Esophagus muscularis mucosa (tissue), 4 donors: Measurements from ENCODE around the gene MYH6. TPM values are rescaled to one million over a fixed set of nuclear protein-coding genes. Genes with fewer than 3 reads are reported as not detected.

Experiments
- DNase-seq: peaks from one replicate; pipeline ENCODE4 v3.0.0-alpha.2; 2017; ENCODE audit errors: extremely low spot score
- H3K27ac ChIP-seq, 4 donors: fragments of 200-600 bp; sonication (generic); replicated peaks in 1 of 4; 1 replicate in 3 of 4; 2 replicates in 1 of 4; pipeline ENCODE4 v1.5.1; 2016 to 2019; ENCODE audit warnings: mild to moderate bottlenecking in 1 of 4
- H3K27me3 ChIP-seq, 4 donors: fragments of 200-600 bp; sonication (generic); one replicate each; pipeline versions ENCODE4 v1.5.1 to v1.6.0; 2016 to 2019
- H3K36me3 ChIP-seq, 4 donors: fragments of 200-600 bp; sonication (generic); one replicate each; pipeline ENCODE4 v1.5.1; 2016 to 2019
- H3K4me1 ChIP-seq, 4 donors: fragments of 200-600 bp; sonication (generic); one replicate each; pipeline ENCODE4 v1.5.1; 2016 to 2019
- H3K4me3 ChIP-seq, 4 donors: fragments of 200-600 bp; sonication (generic); 1 replicate in 2 of 4; 2 replicates in 2 of 4; pipeline ENCODE4 v1.5.1; 2016 to 2019; ENCODE audit warnings: mild to moderate bottlenecking in 4 of 4, moderate library complexity in 1 of 4
- H3K9me3 ChIP-seq, 4 donors: fragments of 200-600 bp; sonication (generic); 1 replicate in 3 of 4; 2 replicates in 1 of 4; pipeline ENCODE4 v1.5.1; 2016 to 2019
- EP300 ChIP-seq: sonication (generic); formaldehyde crosslinking; IDR thresholded peaks from one replicate; pipeline ENCODE4 v1.6.1; 2017; ENCODE audit warnings: antibody characterized with exemption
- POLR2A ChIP-seq: fragments of 450-650 bp; IDR thresholded peaks from one replicate; pipeline ENCODE4 v1.6.1; 2017; ENCODE audit warnings: antibody characterized with exemption, moderate library complexity, mild to moderate bottlenecking, low read depth
- POLR2AphosphoS5 ChIP-seq, 2 donors: sonication (generic); formaldehyde crosslinking; IDR thresholded peaks; one replicate each; pipeline ENCODE4 v1.6.1; 2017; ENCODE audit warnings: antibody characterized with exemption in 2 of 2
- WGBS: methylation state at CpG from one replicate; pipeline ENCODE4 v1.1.5; 2018; 5-methylcytosine and 5-hydroxymethylcytosine counted together
- intact Hi-C: fragments of 100-400 bp; cut with DNase I; formaldehyde crosslinking; loops from one replicate; pipeline ENCODE4 v1.15.1; 2023
- small RNA-seq, 3 donors: library from RNA; depleted of rRNA; stranded (forward); fragments of <200 nt; gene quantifications; one replicate each; pipeline ENCODE3, GENCODE V24; 2016
- total RNA-seq, 4 donors: library from RNA; depleted of rRNA; stranded (reverse); fragments of >200 nt; gene quantifications; one replicate each; pipeline versions ENCODE4 v1.1.0 to v1.2.1, GENCODE V29; 2016
- TF ChIP-seq, protein P1 (sequence below), 3 experiments: fragments of 200-600 bp in 2 of 3; fragments of 450-650 bp in 1 of 3; sonication (generic) in 2 of 3; IDR thresholded peaks; one replicate each; pipeline ENCODE4 v1.5.1; 2017 to 2019; ENCODE audit warnings: antibody characterized with exemption in 3 of 3, mild to moderate bottlenecking in 2 of 3, moderate library complexity in 1 of 3

The MYH6 gene
- total RNA-seq, 4 donors from 2014 or later: under 0.01 to 0.06 (median under 0.01) TPM; not detected in 1

DNA sequence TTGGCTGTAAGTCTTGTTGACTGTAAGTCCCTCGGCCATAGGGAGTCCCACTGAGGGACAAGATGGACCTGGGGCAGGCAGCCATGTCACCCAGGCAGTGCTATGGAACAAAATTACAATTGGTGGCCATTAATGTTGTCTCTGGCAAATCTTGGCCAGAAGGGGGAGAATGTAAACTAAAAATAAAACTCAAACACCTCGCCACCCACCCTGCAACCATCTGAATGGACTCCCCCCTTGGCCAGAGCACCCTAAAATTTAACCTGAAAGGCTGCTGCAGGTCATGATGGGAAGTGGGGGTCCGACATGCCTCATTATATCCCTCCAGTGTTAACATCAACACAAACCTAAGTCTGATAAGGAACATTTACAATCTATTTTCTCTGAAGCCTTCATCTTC lies 63.6 kb downstream of the MYH6 start:
- Histone ChIP-seq H3K9me3 (no peaks in the 10 kb centered on the region), H3K4me1 (peaks cover 0 to 3% (median 0%) of the 10 kb centered on the region in 4 donors), H3K36me3 (peaks cover 0 to 12% (median 5%) of the 10 kb centered on the region in 4 donors), H3K27ac (no peak overlapping the region), H3K27me3 (no peaks in the 10 kb centered on the region), H3K4me3 (no peak overlapping the region)
- TF ChIP-seq EP300 (no peak), POLR2A (no peak), POLR2AphosphoS5 (IDR thresholded peaks at IDR 0.05) (no peak)
- TF ChIP-seq, protein P1, sequence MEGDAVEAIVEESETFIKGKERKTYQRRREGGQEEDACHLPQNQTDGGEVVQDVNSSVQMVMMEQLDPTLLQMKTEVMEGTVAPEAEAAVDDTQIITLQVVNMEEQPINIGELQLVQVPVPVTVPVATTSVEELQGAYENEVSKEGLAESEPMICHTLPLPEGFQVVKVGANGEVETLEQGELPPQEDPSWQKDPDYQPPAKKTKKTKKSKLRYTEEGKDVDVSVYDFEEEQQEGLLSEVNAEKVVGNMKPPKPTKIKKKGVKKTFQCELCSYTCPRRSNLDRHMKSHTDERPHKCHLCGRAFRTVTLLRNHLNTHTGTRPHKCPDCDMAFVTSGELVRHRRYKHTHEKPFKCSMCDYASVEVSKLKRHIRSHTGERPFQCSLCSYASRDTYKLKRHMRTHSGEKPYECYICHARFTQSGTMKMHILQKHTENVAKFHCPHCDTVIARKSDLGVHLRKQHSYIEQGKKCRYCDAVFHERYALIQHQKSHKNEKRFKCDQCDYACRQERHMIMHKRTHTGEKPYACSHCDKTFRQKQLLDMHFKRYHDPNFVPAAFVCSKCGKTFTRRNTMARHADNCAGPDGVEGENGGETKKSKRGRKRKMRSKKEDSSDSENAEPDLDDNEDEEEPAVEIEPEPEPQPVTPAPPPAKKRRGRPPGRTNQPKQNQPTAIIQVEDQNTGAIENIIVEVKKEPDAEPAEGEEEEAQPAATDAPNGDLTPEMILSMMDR (IDR thresholded peaks at IDR 0.05): no peak
- WGBS: 70% methylated on average over 3 of the region's 3 CpGs
- intact Hi-C loops: no loop called here
- DNase-seq: no peak

DNA sequence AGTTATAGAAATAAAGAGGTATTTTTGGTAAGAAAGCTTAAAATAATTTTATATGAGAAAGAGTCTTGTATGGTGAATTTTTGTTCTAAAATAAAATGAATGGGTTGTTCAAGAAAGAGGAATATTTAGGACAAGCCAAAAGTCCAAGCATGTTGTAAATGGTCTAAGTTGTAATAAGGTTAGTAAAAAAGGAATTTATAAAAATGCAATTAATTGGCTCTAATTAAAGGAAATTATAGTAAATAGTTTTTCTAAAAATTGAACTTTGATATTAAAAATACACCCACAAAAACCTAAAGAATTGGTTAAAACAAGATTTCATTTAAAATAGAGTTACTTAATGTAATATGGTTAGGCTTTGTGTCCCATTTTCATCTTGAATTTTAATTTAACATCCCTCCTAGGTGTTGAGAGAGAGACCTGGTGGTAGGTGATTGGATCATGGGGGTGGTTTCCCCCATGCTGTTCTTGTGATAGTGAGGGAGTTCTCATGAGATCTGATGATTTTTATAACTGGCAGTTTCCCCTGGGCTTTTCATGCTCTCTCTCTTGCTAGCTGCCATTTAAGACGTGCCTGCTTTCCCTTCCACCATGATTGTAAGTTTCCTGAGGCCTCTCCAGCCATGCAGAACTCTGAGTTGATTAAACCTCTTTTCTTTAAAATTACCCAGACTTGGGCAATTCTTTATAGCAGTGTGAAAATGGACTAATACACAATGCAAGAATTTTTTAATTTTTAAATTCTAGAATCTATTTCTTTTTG lies 68.4 kb downstream of the MYH6 start:
- Histone ChIP-seq H3K4me1 (no peaks in the 10 kb centered on the region), H3K27me3 (no peaks in the 10 kb centered on the region), H3K27ac (no peak overlapping the region), H3K36me3 (no peaks in the 10 kb centered on the region), H3K9me3 (no peaks in the 10 kb centered on the region), H3K4me3 (no peak overlapping the region)
- DNase-seq: no peak
- WGBS: 86% methylated on average over 1 of the region's 1 CpG
- TF ChIP-seq POLR2AphosphoS5 (IDR thresholded peaks at IDR 0.05): no peak
- TF ChIP-seq EP300: no peak
- no peak for TF ChIP-seq POLR2A
- TF ChIP-seq, protein P1 (IDR thresholded peaks at IDR 0.05): no peak
- intact Hi-C loops: no loop called here

DNA sequence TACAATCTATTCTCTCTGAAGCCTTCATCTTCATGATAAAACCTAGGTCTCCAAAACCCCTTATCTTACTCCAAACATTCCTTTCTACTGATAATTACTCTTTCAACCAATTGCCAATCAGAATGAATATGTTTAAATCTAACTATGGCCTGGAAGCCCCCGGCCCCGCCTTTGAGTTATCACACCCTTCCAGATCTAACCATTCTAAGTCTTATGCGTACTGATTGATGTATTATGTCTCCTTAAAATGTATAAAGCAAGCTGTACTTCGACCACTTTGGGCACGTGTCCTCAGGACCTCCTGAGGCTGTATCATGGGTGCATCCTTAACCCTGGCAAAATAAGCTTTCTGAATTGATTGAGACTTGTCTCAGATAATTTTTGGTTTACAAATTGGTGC lies 72.5 kb downstream of the MYH6 start:
- intact Hi-C loops: no loop called here
- H3K27me3 ChIP-seq: peaks cover 0 to 5% (median 0%) of the 10 kb centered on the region in 4 donors
- no peaks in the 10 kb centered on the region for H3K9me3 ChIP-seq
- 90% methylated on average over 5 of the region's 5 CpGs for WGBS
- no peak for TF ChIP-seq EP300
- TF ChIP-seq POLR2A: no peak
- TF ChIP-seq POLR2AphosphoS5 (IDR thresholded peaks at IDR 0.05): no peak
- TF ChIP-seq, protein P1 (IDR thresholded peaks at IDR 0.05): no peak
- H3K27ac ChIP-seq: no peak overlapping the region
- H3K36me3 ChIP-seq: no peaks in the 10 kb centered on the region
- no peak overlapping the region for H3K4me3 ChIP-seq
- DNase-seq: no peak
- H3K4me1 ChIP-seq: no peaks in the 10 kb centered on the region

Small RNA genes lying within 50 kb of the gene (small RNA-seq; reads per million reads assigned to genes)
- gene MIR208A: 0 reads per million in 3 donors
- gene MIR208B: 0 reads per million in 3 donors

Other genes starting within 250 kb of the MYH6 start
- 10 to 100 TPM; 19.5 to 48.3 (median 32.5) TPM for gene SLC7A8, start 224.6 kb downstream of the MYH6 start, total RNA-seq
- gene RNF212B, start 170.3 kb downstream of the MYH6 start, total RNA-seq: under 1 TPM in 1 of 4 donors, not detected in 3; 0.33 TPM
- gene HOMEZ, start 122.1 kb downstream of the MYH6 start, total RNA-seq: 10 to 100 TPM in 3 of 4 donors, 1 to 10 TPM in 1; 8.3 to 14.2 (median 12.4) TPM
- 1 to 10 TPM; 5.4 to 6.3 (median 5.5) TPM for gene PPP1R3E, start 105.4 kb downstream of the MYH6 start, total RNA-seq
- 100 to 1,000 TPM in 3 of 4 donors, 10 to 100 TPM in 1; 92.8 to 132 (median 121) TPM for gene BCL2L2, start 101.4 kb downstream of the MYH6 start, total RNA-seq
- gene PABPN1, start 86.8 kb downstream of the MYH6 start, total RNA-seq: 10 to 100 TPM; 44.6 to 68.1 (median 53.9) TPM
- gene SLC22A17, start 55.4 kb downstream of the MYH6 start, total RNA-seq: 10 to 100 TPM; 12.5 to 36.9 (median 24.9) TPM
- gene EFS, start 43.1 kb downstream of the MYH6 start, total RNA-seq: 10 to 100 TPM; 10.1 to 21.4 (median 12.8) TPM
- gene IL25, start 35.5 kb downstream of the MYH6 start, total RNA-seq: not detected
- 1 to 10 TPM in 3 of 4 donors, under 1 TPM in 1; 0.78 to 2.9 (median 1.9) TPM for gene CMTM5, start 31.2 kb downstream of the MYH6 start, total RNA-seq
- gene MYH7, start 27.4 kb upstream of the MYH6 start, total RNA-seq: under 1 TPM in 2 of 4 donors, not detected in 2; 0.11 to 0.26 TPM
- gene NGDN, start 61.4 kb upstream of the MYH6 start, total RNA-seq: 10 to 100 TPM; 21.6 to 43.2 (median 34.0) TPM
- gene ZFHX2, start 143.5 kb upstream of the MYH6 start, total RNA-seq: 1 to 10 TPM in 3 of 4 donors, under 1 TPM in 1; 0.50 to 1.8 (median 1.2) TPM
- 10 to 100 TPM; 18.3 to 20.0 (median 19.7) TPM for gene THTPA, start 148.0 kb upstream of the MYH6 start, total RNA-seq
- 10 to 100 TPM; 15.9 to 30.2 (median 20.0) TPM for gene AP1G2, start 159.5 kb upstream of the MYH6 start, total RNA-seq
- 1 to 10 TPM in 3 of 4 donors, under 1 TPM in 1; 0.83 to 2.8 (median 2.0) TPM for gene JPH4, start 170.5 kb upstream of the MYH6 start, total RNA-seq
- under 1 TPM in 2 of 4 donors, not detected in 2; 0.63 to 0.66 TPM for gene DHRS2, start 228.1 kb upstream of the MYH6 start, total RNA-seq